ENCODE results near the gene RALGPS2.
"Not testable (repeated sequence)": the region's sequence is repeated elsewhere in the genome, so short reads cannot be mapped to it uniquely, and the experiment has no call there.

RALGPS2 gene

GRCh38 chr1:178946855-178947676 lies 222.0 kb downstream of the RALGPS2 start:
- DNase-seq: peak in 1 of 3 donors; percentile 14

GRCh38 chr1:178947677-178947981 lies 222.6 kb downstream of the RALGPS2 start:
- DNase-seq: no peak

GRCh38 chr1:178948676-178949075 lies 223.6 kb downstream of the RALGPS2 start:
- DNase-seq: no peak

GRCh38 chr1:178949866-178950265 lies 224.8 kb downstream of the RALGPS2 start:
- not testable (repeated sequence) for DNase-seq

DNA sequence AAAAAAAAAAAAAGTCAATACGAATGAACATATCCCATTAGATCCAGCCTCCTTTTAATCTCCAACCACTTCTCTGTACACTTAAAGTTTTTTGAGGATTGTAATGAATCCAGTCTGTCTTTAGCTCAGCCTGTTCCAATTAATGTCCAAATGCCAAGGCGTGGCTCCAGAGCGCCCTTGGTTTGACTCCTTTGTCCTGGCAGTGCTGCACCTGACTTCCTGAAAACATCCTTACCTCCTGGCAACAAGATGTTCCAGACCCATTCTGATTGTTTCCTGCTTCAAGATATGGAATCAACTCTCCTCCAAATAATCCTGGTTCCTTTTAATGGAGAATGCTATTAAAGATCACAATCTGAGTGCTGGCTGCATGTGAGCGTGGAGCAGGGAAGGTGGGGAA lies 226.6 kb downstream of the RALGPS2 start:
- DNase-seq: no peak

DNA sequence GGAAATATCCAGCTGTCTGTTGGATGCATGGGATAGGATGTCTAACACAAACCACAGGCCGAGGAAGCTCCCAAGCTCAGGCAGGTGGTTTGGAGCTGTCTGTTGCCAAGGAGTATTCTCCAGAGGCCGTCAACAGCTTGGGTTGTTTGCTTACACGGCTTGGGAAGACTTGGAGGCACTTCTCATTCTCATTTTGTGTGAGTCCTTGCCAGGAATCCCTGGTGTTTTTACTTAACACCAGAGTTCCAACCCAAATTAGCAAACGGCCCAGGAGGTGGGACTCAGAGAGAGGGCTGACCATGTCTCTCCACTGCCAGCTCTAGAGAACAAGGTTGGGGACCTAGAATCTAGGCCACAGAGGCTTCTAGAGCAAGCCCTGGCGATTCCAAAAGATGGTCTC lies 228.0 kb downstream of the RALGPS2 start:
- DNase-seq: no peak

- no peak for DNase-seq
Measured at GRCh38 chr1:178953538-178954324, 228.7 kb downstream of the RALGPS2 start.

- DNase-seq: peak; percentile 8 to 30 (median 18)
Measured at GRCh38 chr1:178954325-178954690, 229.3 kb downstream of the RALGPS2 start.

GRCh38 chr1:178954937-178955336 lies 229.9 kb downstream of the RALGPS2 start:
- no peak for DNase-seq

GRCh38 chr1:178955391-178955954 lies 230.4 kb downstream of the RALGPS2 start:
- DNase-seq: no peak

GRCh38 chr1:178958491-178958890 lies 233.4 kb downstream of the RALGPS2 start:
- DNase-seq: no peak

GRCh38 chr1:178959543-178960460 lies 234.8 kb downstream of the RALGPS2 start:
- DNase-seq: peak in 2 of 3 donors; percentile 13 to 21

GRCh38 chr1:178960482-178961240 lies 235.6 kb downstream of the RALGPS2 start:
- no peak for DNase-seq

DNA sequence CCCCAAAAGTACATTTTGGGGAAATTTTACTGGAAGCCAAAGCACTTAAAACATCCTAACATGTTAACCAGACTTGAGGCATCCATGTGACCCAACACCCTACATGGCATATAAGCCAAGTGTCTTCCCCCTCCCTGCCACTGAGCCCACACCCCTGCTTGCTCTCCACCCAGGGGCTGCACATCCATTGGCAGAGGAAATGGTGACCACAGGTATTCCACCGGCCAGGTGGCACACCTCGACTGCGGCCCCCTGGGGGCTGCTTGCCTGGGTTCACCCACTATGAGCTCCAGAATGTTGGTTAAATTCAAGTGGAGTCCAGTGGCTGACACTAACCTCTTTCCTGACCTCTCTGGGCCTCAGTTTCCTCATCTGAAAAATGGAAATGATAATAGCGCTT lies 236.3 kb downstream of the RALGPS2 start:
- DNase-seq: no peak

GRCh38 chr1:178961868-178962267 lies 236.8 kb downstream of the RALGPS2 start:
- no peak for DNase-seq

DNA sequence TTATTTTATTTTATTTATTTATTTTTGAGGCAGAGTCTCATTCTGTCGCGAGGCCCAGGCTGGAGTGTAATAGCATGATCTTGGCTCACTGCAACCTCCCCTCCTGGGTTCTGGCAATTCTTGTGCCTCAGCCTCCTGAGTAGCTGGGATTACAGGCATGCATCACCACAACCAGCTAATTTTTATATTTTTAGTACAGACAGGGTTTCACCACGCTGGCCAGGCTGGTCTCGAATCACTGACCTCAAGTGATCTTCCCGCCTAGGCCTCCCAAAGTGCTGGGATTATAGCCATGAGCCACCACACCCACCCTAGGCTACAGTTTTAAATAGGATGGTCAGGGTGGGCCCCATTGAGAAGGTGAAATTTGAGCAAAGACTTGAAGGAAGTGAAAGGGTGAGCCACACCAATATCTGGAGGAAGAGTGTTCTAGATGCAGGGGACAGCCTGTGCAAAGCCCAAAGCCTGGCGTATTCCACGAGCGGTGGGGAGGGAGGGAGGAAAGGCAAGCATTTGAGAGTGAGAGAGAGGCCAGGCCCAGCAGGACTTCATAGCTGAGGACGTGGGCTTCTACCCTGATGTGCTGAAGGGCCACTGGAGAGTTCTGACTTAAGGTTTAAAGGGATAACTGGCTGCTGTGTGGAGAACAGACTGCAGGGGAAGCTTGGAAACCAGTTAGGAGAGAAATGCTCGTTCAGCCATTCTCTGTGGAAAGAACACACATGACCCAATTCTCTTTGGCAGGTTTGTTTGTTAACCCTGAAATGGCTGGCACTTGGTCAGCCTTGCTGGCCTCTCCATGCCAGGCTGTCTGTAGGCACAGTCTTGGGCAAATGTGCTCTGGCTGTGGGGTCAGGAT lies 238.0 kb downstream of the RALGPS2 start:
- DNase-seq: no peak

GRCh38 chr1:178964469-178965330 lies 239.7 kb downstream of the RALGPS2 start:
- DNase-seq: no peak

DNA sequence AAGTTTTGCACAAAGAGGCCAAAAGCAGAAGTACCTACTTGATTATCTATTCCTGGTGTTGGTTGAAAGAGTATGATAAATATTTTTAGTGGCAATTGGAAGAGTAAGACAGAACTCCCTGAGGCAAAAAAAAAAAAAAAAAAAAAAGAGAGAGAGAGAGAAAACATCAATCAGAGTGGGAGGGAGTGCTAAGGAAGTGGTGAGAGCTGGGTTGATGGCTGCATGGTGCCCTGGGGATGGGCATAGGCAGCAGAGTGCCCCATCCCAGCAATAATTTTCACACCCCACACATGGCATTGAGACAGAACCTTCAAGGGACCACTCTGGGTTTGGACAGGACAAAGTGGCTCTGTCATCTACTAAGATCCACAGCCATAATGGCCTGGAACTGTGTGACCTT lies 241.3 kb downstream of the RALGPS2 start:
- peak in 1 of 3 donors; percentile 4 for DNase-seq

GRCh38 chr1:178969226-178969987 lies 244.4 kb downstream of the RALGPS2 start:
- no peak for DNase-seq

All from suppressor macrophage treated with lipopolysaccharide for 1 hour (primary cell).